ENCODE results near the gene FUZ. TPM values are rescaled to one million over a fixed set of nuclear protein-coding genes. Genes with fewer than 3 reads are reported as not detected.

FUZ gene
- total RNA-seq, 1 experiment from 2014 or later: 19.0 TPM

DNA sequence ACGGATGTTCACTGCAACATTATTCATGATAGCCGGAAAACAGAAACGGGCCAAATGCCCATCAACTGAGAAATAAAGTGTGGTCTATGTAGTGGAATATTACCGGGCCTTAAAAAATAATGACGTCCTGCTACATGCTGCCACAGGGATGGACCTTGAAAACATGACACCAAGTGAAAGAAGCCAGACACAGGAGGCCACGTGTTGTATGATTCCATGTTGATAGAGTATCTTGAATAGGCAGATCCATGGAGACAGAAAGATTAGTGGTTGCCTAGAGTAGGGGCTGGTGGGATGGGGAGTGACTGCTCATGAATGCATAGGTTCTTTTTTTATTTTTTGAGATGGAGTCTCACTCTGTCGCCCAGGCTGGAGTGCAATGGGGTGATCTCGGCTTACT, 42.6 kb downstream of the FUZ start:
- BruUV-seq (replicated peaks): no TSS peak
- H3K27ac Mint-ChIP-seq (ENCODE audit: low read depth, unreplicated experiment): peak overlapping the region; percentile 27
- peaks cover 22% of the 10 kb centered on the region for H3K36me3 Mint-ChIP-seq (ENCODE audit: insufficient read depth, unreplicated experiment)
- POLR2A ChIA-PET: interaction anchor here (0.9 kb wide), 1 partner anchor 47 kb away, joined by 3 read pairs; the partner anchor contains the start of gene MED25
- H3K4me3 Mint-ChIP-seq (ENCODE audit: unreplicated experiment): no peak overlapping the region
- DNase-seq (ENCODE audit: unreplicated experiment): no peak
- intact Hi-C loops (cut with micrococcal nuclease): no loop called here
- peaks cover 37% of the 10 kb centered on the region for H3K4me1 Mint-ChIP-seq (ENCODE audit: insufficient read depth, unreplicated experiment)
- no peaks in the 10 kb centered on the region for H3K27me3 Mint-ChIP-seq (ENCODE audit: insufficient read depth, unreplicated experiment)
- no peak for TF ChIP-seq CTCF (IDR thresholded peaks at IDR 0.05; ENCODE audit: unreplicated experiment)
- H3K9me3 Mint-ChIP-seq (ENCODE audit: unreplicated experiment): no peaks in the 10 kb centered on the region
- CTCF ChIA-PET: interaction anchor here (0.6 kb wide), 1 partner anchor 1856 kb away, joined by 3 read pairs; no protein-coding TSS in a partner anchor

- Mint-ChIP-seq H3K36me3 (ENCODE audit: insufficient read depth, unreplicated experiment) (peaks cover 18% of the 10 kb centered on the region), H3K27ac (ENCODE audit: low read depth, unreplicated experiment) (peak overlapping the region; percentile 99), H3K4me3 (ENCODE audit: unreplicated experiment) (peak overlapping the region; percentile 90), H3K27me3 (ENCODE audit: insufficient read depth, unreplicated experiment) (no peaks in the 10 kb centered on the region), H3K4me1 (ENCODE audit: insufficient read depth, unreplicated experiment) (peaks cover 25% of the 10 kb centered on the region), H3K9me3 (ENCODE audit: unreplicated experiment) (no peaks in the 10 kb centered on the region)
- CTCF ChIA-PET: no interaction called here
- BruUV-seq (replicated peaks): no TSS peak
- no peak for DNase-seq (ENCODE audit: unreplicated experiment)
- POLR2A ChIA-PET: interaction anchor here (1.0 to 3.4 kb wide), 8 partner anchors 8 to 109 kb away, joined by 3 to 36 read pairs (median 18); partner anchors contain the start of genes AKT1S1, FUZ, MED25 and PNKP
- intact Hi-C loops (cut with micrococcal nuclease): loop anchor here (2.0 to 5.0 kb wide), 4 partner anchors 84 to 161 kb away; partner anchors contain the start of genes ATF5, NUP62, PRMT1 and PTOV1
- TF ChIP-seq CTCF (IDR thresholded peaks at IDR 0.05; ENCODE audit: unreplicated experiment): no peak
Measured at GRCh38 chr19:49767967-49768581, 45.0 kb downstream of the FUZ start.

DNA sequence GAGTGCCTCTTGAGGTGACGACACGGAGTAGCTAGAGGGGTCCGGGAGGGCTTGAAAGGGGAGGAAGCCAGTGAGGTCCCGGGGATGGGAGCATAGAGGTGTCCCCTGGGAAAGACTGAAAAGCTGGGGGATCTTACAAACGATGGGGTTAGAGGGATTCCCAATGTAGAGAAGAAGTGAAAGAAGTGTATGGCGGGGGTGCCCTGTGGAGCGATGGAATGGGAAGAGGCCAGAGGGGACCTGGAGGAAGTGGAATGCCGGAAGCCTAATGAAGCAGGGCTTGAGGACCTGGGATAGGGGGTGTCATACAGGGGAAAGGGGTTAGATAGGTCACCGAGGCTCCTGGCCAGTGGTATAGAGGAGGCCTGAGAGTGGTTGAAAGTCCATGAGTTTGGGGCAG, 45.7 kb downstream of the FUZ start:
- Mint-ChIP-seq H3K4me1 (ENCODE audit: insufficient read depth, unreplicated experiment) (peaks cover 19% of the 10 kb centered on the region), H3K9me3 (ENCODE audit: unreplicated experiment) (no peaks in the 10 kb centered on the region), H3K36me3 (ENCODE audit: insufficient read depth, unreplicated experiment) (peaks cover 18% of the 10 kb centered on the region), H3K27me3 (ENCODE audit: insufficient read depth, unreplicated experiment) (no peaks in the 10 kb centered on the region), H3K27ac (ENCODE audit: low read depth, unreplicated experiment) (peak overlapping the region; percentile 99), H3K4me3 (ENCODE audit: unreplicated experiment) (peak overlapping the region; percentile 90)
- intact Hi-C loops (cut with micrococcal nuclease): loop anchor here (2.0 to 5.0 kb wide), 4 partner anchors 85 to 161 kb away; partner anchors contain the start of genes ATF5, NUP62, PRMT1 and PTOV1
- no peak for DNase-seq (ENCODE audit: unreplicated experiment)
- ChIA-PET CTCF (no interaction called here), POLR2A (interaction anchor here (0.6 to 3.4 kb wide), 13 partner anchors 9 to 1376 kb away, joined by 3 to 36 read pairs (median 17); partner anchors contain the start of genes AKT1S1, BCL2L12, FUZ and IRF3)
- TF ChIP-seq CTCF (IDR thresholded peaks at IDR 0.05; ENCODE audit: unreplicated experiment): no peak
- BruUV-seq (replicated peaks): no TSS peak

DNA sequence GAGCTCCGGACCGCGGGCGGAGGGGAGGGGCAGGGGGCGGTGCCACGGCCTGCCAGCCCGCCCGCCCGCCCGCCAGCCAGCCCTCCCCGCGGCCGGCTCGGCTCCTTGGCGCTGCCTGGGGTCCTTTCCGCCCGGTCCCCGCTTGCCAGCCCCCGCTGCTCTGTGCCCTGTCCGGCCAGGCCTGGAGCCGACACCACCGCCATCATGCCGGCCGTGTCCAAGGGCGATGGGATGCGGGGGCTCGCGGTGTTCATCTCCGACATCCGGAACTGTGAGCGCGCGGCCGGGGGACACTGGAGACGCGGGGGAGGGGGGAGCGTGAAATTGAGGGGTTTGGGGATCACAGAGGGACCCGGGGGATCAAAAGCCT, 46.2 kb downstream of the FUZ start, which contains the start of gene AP2A1:
Gene AP2A1 (plus strand): TSS at position 72 of the 370 bp plus-strand sequence. CDS start 133 bp downstream, at position 205.
- Mint-ChIP-seq H3K4me3 (ENCODE audit: unreplicated experiment) (peak within 1 kb of the TSS; percentile 90), H3K9me3 (ENCODE audit: unreplicated experiment) (no peaks in the 10 kb centered on the region), H3K36me3 (ENCODE audit: insufficient read depth, unreplicated experiment) (peaks cover 19% of the 10 kb centered on the region), H3K27me3 (ENCODE audit: insufficient read depth, unreplicated experiment) (no peaks in the 10 kb centered on the region), H3K4me1 (ENCODE audit: insufficient read depth, unreplicated experiment) (peaks cover 19% of the 10 kb centered on the region), H3K27ac (ENCODE audit: low read depth, unreplicated experiment) (peak within 1 kb of the TSS; percentile 99)
- TF ChIP-seq CTCF (IDR thresholded peaks at IDR 0.05; ENCODE audit: unreplicated experiment): no peak
- BruUV-seq (replicated peaks): no TSS peak
- CTCF ChIA-PET: no interaction called here
- DNase-seq (ENCODE audit: unreplicated experiment): no peak
- POLR2A ChIA-PET: interaction anchor here (0.6 to 3.4 kb wide), 17 partner anchors 10 to 1375 kb away, joined by 3 to 36 read pairs (median 13); partner anchors contain the start of genes AKT1S1, BCL2L12, FUZ and IRF3
- intact Hi-C loops (cut with micrococcal nuclease): loop anchor here (1.0 to 5.0 kb wide), 5 partner anchors 46 to 162 kb away; partner anchors contain the start of genes ATF5, FUZ, NUP62 and PRMT1

All from MCF 10A (cell line).